Mesenteric fat pad (tissue), 1 donor: Measurements from ENCODE around the gene ENO1. TPM values are rescaled to one million over a fixed set of nuclear protein-coding genes. Genes with fewer than 3 reads are reported as not detected.
"Not testable (repeated sequence)": the region's sequence is repeated elsewhere in the genome, so short reads cannot be mapped to it uniquely, and the experiment has no call there.

Experiments
- DNase-seq: peaks from one replicate; pipeline ENCODE4 v3.0.0-alpha.2; 2020; ENCODE audit warnings: low spot score
- total RNA-seq: library from RNA; stranded (reverse); fragmentation: NEBNext Ultra II Directional; extraction: Animal tissue kit (Norgen Biotek cat#: 25700); gene quantifications from one replicate; pipeline ENCODE4 v1.2.1, GENCODE V29; 2021
- donor health status: DM: yes; HTN: yes; CAD: no.

Gene ENO1
- total RNA-seq, 1 donor from 2014 or later: 863 TPM

- no peak for DNase-seq
These were observed 30.5 kb downstream of the ENO1 start for GRCh38 chr1:8847990-8848389.

GRCh38 chr1:8846263-8846662 lies 32.2 kb downstream of the ENO1 start:
- no peak for DNase-seq

- DNase-seq: no peak
These were observed 33.1 kb downstream of the ENO1 start for GRCh38 chr1:8845104-8846097.

- no peak for DNase-seq
These were observed 33.9 kb downstream of the ENO1 start for GRCh38 chr1:8844501-8845006.

DNA sequence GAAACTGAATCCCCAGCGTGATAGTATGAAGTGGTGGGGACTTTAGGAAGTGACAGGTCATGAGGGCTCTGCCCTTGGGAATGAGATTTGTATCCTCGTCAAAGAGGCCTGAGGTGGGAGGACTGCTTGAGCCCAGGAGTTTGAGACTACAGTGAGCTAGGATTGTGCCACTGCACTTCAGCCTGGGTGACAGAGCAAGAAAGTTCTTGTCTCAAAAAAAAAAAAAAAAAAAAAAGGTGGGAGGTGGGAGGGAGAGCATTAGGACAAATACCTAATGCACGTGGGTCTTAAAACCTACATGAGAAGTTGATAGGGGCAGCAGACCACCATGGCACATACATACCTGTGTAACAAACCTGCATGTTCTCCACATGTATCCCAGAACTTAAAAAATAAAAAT lies 37.1 kb downstream of the ENO1 start:
- DNase-seq: no peak

GRCh38 chr1:8839990-8840389 lies 38.5 kb downstream of the ENO1 start:
- DNase-seq: no peak

- no peak for DNase-seq
These were observed 42.4 kb downstream of the ENO1 start for GRCh38 chr1:8835941-8836643.

DNA sequence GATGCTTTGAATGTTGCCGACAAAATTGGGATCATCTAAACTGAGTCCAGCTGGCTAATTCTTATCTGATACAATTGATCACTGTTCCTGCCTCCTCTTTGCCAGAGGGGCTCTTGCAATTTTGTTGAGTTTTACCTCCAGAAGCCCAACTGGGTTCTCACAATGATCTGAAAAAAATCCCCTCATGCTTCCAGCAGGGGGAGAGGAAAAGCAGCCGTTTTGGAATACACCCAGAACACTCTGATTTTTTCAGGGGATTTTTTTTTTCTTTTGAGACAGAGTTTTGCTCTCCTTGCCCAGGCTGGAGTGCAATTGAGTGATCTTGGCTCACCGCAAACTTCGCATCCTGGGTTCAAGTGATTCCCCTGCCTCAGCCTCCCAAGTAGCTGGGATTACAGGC lies 47.1 kb downstream of the ENO1 start:
- DNase-seq: no peak

DNA sequence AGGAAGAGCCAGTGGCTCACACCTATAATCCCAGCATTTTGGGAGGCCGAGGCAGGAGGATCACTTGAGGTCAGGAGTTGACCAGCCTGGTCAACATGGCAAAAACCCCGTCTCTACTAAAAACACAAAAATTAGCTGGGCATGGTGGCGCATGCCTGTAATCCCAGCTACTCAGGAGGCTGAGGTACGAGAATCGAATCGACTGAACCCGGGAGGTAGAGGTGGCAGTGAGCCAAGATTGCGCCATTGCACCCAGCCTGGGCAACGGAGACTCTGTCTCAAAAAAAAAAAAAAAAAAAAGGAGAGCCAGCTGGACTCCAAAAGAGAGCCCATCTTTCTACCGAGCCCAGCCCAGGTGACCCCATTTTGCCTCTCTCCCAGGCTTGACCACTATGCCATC lies 47.8 kb downstream of the ENO1 start:
- peak; percentile 64 for DNase-seq

GRCh38 chr1:8825985-8826481 lies 52.5 kb downstream of the ENO1 start:
- DNase-seq: peak; percentile 85

- no peak for DNase-seq
These were observed 55.2 kb downstream of the ENO1 start for GRCh38 chr1:8823295-8823664.

- no peak for DNase-seq
These were observed 55.9 kb downstream of the ENO1 start for GRCh38 chr1:8822373-8823294.

DNA sequence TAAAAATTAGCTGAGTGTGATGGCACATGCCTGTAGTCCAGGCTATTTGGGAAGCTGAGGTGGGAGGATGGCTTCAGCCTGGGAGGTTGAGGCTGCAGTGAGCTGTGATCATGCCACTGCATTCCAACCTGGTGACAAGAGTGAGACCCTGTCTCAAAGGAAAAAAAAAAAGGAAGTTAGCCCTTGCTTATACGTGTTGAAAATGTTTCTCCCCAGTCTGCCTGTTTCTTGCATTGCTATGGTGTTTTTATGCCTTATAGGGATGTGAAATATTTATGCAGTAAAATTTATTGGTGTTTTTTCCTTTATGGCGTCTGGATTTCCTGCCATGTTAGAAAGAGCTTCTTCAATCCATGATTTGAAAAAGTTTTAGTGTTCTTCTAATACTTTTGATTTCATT lies 57.4 kb downstream of the ENO1 start:
- DNase-seq: no peak

- DNase-seq: not testable (repeated sequence)
These were observed 59.7 kb downstream of the ENO1 start for GRCh38 chr1:8818789-8819188.

GRCh38 chr1:8818325-8818775 lies 60.1 kb downstream of the ENO1 start:
- DNase-seq: no peak

- DNase-seq: peak; percentile 99
These were observed 60.8 kb downstream of the ENO1 start, which contains the start of gene RERE for GRCh38 chr1:8817412-8818324. Gene RERE, minus strand, starts transcription at chr1:8817640.

- DNase-seq: no peak
These were observed 61.6 kb downstream of the ENO1 start for GRCh38 chr1:8816831-8817411.

DNA sequence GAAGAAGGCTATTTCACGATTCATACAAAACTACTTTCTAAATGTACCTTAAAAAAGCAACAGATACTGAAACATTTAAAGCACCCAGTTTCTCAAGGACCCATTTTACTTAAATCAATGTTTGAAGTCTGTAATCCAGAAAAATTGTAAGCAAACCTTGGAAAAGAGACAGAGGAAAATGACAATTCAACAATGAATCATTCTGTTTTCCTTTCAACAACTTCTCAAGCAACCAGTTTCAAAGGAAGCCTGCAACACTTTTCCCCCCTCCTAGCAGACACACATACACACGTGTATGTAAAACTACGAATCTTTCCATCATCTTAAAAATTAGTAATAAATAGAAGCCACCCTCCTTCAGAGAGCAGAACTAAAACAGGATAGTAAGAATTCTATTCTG lies 62.2 kb downstream of the ENO1 start:
- DNase-seq: no peak

- no peak for DNase-seq
These were observed 62.8 kb downstream of the ENO1 start for GRCh38 chr1:8815582-8816151.
